GM21515 (cell line): ENCODE measurements around the gene KDSR.

Source experiments
- ATAC-seq: cut with Tn5 transposase; IDR thresholded peaks from one replicate; pipeline ENCODE4 v1.9.1; 2021; ENCODE audit not compliant: unreplicated experiment

KDSR gene

DNA sequence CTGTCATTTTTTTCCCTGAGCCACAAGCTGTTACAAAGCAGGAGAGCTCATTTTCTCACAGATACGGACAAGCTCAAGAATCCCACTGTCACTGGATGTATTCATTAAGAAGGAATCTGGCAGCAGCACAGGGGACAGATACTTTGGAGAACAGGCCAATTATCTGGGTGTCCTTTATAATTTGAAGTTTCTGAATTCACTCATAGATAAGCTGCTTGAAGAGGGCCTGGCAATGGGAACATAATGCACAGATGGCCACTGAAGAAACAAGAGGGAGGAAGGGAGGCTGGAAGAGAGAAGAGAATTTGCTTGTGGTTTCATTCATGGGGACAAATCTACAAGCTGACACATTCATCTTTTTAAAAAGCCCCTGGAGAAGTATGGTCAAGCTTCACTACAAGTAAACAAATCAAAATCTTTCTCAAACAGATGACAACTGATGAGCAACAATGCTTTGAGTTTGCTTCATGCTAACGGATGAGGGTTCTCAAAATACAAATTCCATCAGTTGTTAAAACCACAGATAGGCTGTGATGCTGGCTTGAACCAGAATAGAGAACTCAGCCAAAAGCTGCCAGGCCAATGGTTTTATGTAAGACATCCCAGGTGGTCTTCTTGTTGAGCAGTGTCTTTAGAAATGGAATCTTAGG, 59.3 kb downstream of the KDSR start:
- no peak for ATAC-seq

GRCh38 chr18:63306819-63307550, 60.0 kb downstream of the KDSR start:
- ATAC-seq, result no peak

- no peak for ATAC-seq
These were observed 60.8 kb downstream of the KDSR start for GRCh38 chr18:63306249-63306648.

DNA sequence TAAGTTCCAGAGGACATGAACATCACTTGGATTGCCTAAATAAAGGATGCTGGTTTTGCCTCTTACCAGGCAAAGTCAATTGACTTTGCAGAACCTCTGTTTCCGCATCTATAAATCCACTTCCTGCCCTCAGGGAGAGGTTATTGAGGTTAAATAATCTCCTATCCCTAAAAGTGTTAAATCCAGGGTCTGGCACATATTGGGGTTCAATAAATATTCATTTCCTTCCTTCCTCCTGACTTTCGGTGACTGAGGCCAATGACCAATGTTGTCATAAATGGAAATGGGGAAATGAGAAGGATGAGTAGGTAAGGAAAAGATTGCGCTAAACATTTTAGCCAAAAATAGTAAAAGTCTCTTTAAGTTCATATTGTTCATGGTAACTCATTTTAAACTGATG, 63.5 kb downstream of the KDSR start:
- ATAC-seq, result no peak

GRCh38 chr18:63302636-63303405, 64.2 kb downstream of the KDSR start:
- ATAC-seq, result no peak

DNA sequence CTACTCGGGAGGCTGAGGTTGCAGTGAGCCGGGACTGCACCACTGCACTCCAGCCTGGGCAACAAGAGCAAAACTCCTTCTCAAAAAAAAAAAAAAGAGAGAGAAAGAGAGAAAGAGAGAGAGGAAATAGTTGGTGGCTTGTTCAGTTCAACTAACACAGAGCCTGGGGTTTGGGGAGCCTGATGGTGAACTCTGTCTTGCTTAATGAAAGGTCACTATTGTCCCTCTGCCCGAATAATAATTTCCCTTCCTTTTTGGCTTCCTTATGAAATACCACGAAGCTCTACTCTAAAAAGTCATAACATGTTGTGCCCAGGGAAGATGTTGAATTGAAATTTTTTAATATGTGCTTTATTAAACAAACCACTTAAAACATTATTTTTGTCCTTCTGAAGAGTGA, 64.8 kb downstream of the KDSR start:
- ATAC-seq, result no peak

DNA sequence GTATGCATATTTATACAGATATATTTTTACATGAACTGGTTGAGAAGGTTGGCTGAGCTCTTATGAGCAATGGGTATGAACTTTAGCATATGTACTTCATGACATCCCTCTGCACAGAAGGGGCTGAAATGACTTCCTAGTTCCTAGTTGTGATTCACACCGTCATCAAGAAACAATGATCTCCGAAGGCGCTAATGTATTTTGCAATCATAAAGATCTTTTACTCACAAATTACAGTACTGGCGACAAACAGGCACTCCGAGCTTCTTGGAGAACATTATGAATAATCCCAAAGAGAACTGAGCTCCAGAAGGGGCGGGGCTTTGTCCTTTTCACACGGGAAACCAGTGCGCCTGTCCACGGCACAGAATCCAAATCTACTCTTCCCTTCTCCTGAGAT, 65.6 kb downstream of the KDSR start:
- no peak for ATAC-seq

DNA sequence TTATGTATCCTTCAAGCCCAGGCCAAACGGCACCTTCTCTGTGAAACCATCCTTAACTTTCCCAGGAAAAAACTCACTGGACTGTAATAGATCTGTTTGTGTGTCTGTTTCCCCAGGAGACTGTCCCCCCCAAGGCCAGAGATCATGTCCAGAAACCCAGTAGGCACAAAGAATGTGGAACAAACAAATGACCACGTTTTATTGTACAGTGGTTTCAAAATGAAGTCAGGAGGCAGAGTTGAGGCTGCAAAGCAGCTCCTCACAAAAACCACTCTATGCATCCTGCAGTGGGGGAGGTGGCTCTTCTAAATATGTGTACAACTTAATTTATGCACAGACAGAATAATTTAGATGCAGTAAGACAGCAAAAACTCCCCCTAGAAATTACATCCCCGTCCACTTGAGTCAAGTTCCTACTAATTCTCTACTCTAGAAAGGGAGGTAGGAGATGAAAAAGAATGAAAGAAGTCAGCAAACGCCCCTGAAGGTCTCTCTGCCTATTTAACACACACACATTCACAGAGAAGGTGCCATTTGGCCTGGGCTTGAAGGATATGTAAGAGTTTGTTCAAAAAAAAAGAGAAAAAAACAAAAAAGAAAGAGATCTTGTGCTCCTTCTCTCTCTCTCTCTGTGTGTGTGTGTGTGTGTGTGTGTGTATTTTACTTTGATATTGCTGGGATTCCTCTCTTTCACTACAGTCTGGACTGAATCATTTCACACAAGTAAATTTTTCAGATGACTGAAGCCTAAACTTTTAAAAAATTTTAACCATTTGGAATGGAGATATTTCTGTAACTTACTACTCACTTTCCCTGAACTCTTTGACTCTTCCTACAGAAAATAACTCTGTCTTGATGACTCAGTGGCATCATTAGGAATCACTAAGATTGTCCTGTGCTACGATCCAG, 66.9 kb downstream of the KDSR start:
- ATAC-seq, result peak; percentile 65

DNA sequence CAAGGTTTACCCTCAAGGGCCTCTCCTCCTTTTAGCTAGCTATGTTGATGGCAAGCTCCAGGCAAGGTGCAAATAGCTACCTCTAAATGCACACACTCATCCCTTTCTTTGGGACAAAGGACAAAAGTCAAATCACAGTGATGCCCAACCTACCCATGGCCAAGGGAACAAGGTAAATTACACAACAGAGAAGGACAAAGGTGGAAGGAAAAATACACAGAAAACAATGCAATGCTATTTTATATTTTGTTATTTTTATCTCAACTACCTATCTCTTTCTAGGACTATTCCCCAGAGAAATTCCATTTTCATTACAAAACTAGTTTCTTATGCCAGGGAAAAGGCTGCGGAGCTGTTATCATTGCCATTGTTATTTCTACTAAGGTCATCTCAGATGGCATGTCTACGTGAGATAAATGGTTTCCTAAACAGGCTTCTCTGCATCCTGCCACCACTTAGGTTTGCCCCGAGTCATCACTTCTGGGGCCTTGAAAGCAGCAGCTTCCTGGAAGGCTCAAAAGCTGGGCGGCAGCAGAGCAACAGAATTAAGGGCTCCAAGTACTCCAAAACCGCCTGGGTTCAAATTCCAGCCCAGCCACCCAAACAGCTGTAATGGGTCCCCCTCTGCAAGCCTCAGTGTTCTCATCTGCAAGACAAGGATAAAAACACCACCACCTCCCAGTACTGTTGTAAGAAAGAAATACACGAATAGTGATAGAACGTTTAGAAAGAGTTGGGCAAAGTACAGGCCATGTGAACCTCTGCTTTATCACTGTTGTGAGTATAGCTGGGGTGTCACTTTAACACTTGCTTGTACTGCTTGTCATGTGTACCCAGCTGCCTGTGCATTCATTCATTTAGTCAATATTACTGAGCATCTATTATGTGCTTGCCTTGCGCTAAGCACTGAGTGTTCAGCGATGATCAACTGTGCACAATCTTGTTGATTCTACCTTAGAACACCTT, 68.3 kb downstream of the KDSR start:
- no peak for ATAC-seq

GRCh38 chr18:63297687-63298399, 69.2 kb downstream of the KDSR start:
- ATAC-seq, result no peak

DNA sequence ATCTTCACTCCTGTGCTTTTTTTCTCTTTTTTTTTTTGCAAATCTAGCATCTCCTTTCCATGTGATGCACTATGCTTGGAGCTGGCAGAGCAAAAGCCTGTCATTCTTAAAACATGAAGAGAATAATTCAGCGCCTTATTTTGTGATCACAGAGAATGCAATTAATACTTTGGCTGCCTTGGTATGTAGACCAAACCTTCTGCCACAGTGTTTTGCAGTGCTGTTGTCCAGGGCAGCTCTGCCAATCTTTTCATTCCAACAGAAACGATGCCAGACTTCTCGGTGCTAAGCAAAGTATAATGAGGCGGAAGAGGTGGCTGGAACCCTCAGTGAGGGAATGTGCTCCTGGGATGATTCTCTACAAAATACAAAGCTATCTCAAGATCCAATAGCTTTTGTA, 73.1 kb downstream of the KDSR start:
- ATAC-seq, result no peak

DNA sequence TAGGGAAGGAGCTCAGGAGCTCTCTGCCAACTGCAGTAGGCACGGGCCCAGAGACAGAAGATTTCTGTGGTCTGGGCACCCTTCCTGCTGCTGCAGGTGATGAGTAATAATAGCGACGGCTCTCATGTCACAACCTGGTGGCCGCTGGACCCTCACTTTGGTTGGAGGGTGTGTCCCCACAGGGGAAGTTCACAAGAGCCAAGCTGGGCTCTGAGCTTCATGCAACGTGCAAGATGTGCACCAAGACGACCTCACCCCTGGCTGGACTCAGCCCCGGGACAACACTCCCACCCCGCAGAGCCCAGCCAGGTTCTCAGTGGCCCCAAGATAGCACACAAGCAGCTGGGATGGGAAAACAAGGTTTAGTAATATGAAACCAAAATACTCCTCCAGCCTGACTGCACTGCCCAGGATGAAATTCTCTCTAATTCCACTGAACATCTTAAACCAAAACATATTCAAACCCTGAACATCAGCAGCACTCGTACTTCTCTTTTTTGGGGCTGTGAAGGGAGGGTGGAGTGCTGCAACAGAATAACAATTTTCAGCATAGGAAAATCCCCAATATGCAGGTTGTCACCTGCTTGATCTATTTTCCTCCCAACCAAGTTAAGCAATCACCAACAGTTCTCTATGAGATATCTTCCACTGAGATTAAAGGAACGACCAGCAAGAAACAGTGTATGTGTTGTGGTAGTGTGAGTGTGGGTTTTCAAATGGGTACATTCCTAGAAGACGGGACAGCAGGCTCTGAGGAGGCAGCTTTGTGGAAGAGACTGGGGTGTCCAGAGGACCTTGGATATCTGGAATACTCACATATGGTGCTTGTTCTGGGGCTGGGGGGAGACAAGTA, 73.9 kb downstream of the KDSR start:
- ATAC-seq, result peak; percentile 49

GRCh38 chr18:63291278-63291677, 75.7 kb downstream of the KDSR start:
- no peak for ATAC-seq

DNA sequence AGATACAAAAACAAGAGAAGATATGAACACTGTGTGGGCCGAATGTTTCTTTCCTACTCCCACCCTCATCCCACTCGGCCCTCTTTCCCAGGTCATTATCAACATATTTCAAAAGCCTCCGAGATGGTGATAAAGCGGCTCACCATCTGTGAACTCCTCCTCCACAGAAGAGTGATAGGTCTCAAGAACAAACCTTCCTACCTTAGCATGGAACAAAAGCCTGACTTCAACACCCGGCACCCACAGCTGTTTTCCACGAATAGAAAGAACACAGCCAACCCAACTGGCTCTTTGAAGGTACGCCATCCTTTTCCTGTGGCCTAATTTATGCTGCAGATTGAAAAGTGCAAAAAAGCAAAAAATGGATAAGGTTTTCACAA, 76.2 kb downstream of the KDSR start:
- ATAC-seq, result no peak

DNA sequence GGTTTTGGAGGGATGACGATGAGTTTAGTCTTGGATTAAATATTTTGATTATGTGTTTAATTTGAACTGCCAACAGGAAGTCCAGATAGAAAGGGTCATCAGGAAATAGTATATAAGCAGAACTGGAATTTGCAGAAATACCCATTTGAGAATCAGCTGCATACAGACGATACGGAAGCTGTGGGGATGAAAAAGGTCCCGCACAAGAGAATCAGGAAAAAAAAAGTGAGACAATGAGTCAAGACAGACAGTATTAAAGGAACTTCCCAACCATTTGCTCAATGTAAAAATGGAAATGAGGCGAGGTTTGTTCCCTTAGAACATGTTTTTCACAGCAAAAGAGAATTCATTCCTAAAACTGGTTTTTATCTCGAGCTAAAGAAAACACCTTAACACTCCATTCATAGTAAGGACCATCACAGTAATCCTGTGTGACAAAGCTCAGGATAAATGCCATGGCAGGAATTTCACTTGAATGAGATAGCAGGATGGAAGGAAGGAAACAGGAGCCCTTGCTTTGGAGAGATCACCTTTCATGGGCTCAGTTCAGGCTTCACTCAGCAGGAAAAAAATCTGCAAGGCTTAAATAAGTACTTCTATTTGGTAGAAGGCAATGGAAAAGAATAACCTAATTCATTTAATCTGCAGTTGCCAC, 76.7 kb downstream of the KDSR start:
- ATAC-seq, result no peak

DNA sequence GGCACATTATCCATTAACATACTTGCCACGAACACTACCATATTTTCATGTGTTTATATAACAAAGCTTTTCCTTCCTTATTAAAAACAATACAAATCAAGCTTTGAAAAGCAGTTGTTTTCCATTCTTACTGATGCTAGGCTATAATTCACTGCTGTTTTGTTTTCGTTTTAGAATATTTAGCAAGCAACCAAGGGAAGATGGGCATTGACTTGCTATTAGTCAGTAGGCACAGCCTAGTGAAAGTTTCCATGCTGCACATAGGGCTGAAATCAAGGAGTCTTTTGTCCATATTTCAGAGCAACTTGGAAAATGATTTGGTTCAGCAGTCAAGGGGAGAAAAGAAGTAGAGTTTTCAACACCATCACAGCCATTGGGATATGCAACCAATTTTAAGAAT, 78.7 kb downstream of the KDSR start:
- ATAC-seq, result no peak

GRCh38 chr18:63287691-63288220, 79.2 kb downstream of the KDSR start:
- no peak for ATAC-seq

- ATAC-seq, result no peak
These were observed 80.1 kb downstream of the KDSR start for GRCh38 chr18:63286926-63287325.
